HG03432 (cell line): ENCODE measurements around the gene ABHD18.
"Not testable (repeated sequence)": the region's sequence is repeated elsewhere in the genome, so short reads cannot be mapped to it uniquely, and the experiment has no call there.

Experiments used
- ATAC-seq: cut with Tn5 transposase; IDR thresholded peaks from one replicate; pipeline ENCODE4 v1.9.1; 2021; ENCODE audit warnings: mild to moderate bottlenecking, moderate library complexity; ENCODE audit not compliant: unreplicated experiment

Gene ABHD18

DNA sequence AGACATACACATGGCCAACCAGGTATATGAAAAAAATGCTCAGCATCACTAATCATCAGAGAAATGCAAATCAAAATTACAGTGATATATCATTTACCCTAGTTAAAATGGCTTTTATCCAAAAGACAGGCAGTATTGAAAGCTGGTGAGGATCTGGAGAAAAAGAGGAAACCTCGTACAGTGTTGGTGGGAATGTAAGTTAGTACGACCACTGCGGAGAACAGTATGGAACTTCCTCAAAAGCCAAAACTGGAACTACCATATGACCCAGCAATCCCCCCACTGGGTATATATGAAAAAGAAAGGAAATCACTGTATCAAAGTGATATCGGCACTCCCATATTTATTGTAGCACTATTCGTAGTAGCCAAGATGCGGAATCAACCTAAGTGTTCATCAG, 23.4 kb downstream of the ABHD18 start:
- ATAC-seq, result no peak

DNA sequence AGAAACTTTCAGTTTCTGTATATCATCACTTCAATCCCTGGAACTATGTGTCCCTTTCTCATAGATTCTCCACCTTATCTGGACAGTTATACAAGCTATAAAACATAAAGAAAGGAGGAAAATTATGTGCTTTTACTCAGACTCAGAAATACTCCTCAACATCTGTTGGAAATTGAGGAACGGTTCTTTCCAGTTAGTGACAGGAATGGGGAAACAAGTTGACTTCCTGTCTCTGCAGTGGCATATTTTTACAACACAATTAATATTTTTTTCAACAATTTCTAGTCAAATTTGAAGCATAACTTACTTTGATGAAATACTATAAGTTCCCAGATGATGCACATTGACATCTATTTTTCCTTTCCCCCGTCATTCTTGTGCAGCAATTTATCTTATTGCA, 27.9 kb downstream of the ABHD18 start:
- no peak for ATAC-seq

GRCh38 chr4:127995776-127996175, 30.6 kb downstream of the ABHD18 start:
- ATAC-seq, result no peak

DNA sequence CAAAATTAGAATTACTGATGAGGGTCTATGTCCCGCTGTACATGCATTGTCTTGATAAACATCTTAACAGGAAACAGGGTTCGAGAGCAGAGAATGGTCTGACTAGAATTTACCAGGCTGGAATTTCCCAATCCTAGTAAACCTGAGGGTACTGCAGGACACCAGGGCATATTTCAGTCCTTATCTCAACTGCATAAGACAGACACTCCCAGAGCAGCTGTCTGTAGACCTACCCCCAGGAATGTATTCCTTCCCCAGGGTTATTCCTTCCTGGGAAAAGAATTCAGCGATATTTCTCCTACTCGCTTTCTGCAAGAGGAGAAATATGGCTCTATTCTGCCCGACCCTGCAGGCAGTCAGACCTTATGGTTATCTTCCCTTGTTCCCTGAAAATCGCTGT, 31.3 kb downstream of the ABHD18 start:
- ATAC-seq, result not testable (repeated sequence)

- ATAC-seq, result peak; percentile 99
Measured at GRCh38 chr4:127997534-127998388, 32.6 kb downstream of the ABHD18 start.

GRCh38 chr4:128006592-128006991, 41.4 kb downstream of the ABHD18 start:
- ATAC-seq, result no peak

GRCh38 chr4:128009428-128009827, 44.2 kb downstream of the ABHD18 start:
- ATAC-seq, result peak; percentile 55

DNA sequence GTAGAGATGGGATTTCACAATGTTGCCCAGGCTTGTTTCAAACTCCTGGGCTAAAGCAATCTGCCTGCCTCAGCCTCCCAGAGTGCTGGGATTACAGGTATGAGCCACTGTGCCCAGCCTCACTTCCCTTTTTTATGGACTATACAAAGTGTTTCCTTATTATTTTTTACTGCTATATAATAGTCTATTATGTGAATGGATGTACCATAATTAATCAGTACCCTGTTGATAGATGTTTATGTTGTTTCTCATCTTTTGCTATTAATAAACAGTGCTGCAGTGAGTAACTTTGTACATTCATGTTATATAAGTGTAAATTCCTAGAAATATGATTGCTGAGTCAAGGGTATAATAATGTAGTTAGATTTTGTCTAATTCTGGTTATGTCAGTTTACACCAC, 60.1 kb downstream of the ABHD18 start:
- ATAC-seq, result no peak

- ATAC-seq, result no peak
Measured at GRCh38 chr4:128029907-128030306, 64.7 kb downstream of the ABHD18 start.

- ATAC-seq, result no peak
Measured at GRCh38 chr4:128031756-128032384, 66.7 kb downstream of the ABHD18 start.

GRCh38 chr4:128039568-128039967, 74.4 kb downstream of the ABHD18 start:
- ATAC-seq, result no peak

- not testable (repeated sequence) for ATAC-seq
Measured at GRCh38 chr4:128047019-128047418, 81.8 kb downstream of the ABHD18 start.

GRCh38 chr4:128047514-128047913, 82.3 kb downstream of the ABHD18 start:
- not testable (repeated sequence) for ATAC-seq

- not testable (repeated sequence) for ATAC-seq
Measured at GRCh38 chr4:128051229-128051628, 86.0 kb downstream of the ABHD18 start.

DNA sequence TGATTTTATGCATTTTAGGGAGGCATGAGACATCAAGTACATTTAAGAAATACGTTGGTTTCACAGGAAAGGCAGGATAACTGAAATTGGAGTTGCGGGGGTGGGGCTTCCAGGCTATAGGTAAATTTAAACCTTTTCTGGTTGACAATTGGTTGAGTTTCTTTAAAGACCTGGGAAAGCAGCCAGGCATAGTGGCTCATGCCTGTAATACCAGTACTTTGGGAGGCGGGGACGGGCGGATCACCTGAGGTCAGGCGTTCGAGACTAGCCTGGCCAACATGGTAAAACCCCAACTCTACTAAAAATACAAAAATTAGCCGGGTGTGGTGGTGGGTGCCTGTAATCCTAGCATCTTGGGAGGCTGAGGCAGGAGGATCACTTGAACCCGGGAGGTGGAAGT, 89.7 kb downstream of the ABHD18 start:
- ATAC-seq, result not testable (repeated sequence)

DNA sequence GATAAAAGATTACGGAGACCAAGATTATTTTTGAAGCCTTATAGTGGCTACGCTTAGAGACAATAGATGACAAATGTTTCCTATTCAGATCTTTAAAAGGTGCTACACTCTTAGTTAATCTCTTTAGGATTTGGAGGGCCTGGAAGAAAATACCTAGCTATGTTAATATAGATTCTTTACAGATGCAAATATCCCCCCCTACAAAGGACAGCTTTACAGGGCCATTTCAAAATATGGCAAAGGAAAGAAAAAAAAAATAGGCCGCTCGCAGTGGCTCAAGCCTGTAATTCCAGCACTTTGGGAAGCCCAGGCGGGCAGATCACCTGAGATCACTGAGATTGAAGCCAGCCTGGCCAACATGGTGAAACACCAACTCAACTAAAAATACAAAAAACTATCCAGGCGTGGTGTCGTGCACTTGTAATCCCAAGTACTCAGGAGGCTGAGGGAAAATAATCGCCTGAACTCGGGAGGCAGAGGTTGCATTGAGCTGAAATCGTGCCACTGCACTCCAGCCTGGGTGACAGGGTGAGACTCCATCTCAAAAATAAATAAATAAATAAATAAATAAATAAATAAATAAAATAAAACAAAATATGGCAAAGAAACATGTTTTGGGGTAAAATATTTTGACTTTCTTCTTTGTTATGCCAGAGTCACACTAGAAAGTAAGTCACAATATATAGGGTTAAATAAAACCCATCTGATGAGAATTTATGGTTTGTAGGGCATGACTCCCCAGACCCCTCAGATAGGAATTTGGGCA, 90.4 kb downstream of the ABHD18 start:
- ATAC-seq, result not testable (repeated sequence)

DNA sequence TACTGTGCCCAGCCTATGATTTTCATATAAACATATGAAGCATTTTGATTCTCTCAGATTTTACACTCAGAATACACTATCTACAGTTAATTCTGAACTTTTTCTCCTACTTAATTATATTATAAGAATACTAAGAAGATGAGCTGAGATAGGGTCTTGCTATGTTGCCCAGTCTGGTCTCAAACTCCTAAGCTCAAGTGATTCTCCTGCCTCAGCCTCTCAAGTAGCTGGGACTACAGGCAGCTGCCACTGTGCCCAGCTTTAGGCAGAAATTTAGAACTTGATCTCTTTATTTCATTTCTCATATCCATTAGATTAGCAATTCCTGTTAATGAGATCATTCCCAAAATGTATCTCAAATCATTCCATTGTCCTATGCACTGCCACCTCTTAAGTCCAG, 91.2 kb downstream of the ABHD18 start:
- no peak for ATAC-seq

DNA sequence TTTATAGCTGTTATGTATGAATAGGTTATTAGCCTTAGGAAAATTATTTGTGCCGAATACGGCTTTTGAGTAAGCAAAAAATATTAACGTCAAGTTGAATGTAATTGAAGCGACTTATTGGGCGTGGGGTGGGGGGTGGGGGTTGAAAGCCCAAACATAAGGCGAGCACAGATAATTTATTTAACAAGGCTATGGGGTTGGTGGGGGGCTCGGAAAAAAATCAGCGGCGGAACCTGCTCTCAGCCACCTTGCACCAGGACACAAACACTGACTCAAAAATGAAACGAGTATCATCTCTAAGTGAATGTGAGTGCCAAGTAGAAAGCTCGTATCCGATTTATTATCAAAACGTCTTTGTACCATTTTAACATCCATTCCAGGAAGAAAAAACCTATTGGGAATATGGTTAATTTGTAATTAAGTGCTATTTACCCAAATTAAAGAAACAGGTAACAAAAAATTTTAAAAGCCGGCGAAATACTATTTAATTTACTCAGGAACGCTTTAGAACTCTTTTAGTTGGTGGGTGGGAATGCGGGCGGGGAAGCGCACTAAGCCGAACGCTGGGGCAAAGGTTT, 95.0 kb downstream of the ABHD18 start:
- no peak for ATAC-seq

DNA sequence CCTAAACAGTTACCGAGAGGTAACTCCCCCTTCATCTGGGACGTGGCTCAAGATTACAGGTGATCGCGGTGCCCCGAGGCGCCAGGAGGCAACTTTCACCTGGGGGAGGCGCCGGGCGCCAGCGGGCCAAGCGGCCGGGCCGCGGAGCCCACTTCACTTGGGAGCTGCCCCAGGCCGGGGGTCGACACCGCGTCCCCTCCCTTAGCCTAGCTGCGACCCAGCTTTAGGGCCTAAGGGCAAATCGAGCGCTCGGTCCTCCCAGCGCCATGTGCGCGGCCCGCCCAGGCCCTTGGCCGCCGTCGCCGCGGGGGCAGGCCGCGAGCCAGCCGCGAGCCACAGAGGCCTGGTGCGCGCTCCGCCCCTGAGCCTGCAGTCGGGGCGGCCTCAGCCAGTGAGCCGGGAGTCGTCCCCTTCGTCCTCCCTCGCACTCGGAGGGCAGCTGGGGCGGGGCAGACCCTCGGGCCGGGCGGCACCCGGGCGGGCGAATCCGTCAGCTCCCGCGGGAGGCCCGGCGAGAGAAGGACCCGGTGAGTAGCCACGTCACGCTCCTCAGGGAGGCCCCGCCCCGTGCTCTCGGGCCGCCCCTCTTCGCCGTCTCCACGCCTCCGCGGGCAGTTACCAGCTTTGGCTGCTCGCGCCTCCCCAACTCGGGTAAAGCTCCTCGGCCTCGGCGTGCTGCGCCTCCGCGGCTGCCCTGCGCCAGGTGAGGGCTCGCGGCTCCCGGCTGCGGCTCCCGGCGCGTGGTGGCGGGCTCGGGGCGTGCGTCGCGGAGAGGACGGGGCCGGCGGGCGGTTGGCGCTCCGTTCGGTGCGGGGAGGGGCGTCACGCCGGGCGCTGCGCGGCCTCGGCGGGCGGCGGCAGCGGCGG, 95.7 kb downstream of the ABHD18 start, which contains the start of gene LARP1B:
LARP1B (plus strand) TSS at position 614 of the 867 bp plus-strand sequence. CDS start 13,640 bp downstream, outside the sequence.
- ATAC-seq, result peak; percentile 91
